ENCODE measurements around the gene SH2D6. TPM values are rescaled to one million over a fixed set of nuclear protein-coding genes. Genes with fewer than 3 reads are reported as not detected.

The SH2D6 gene
- polyA plus RNA-seq, 2 of the 4 experiments (the other 2 are of a cell fraction) = 1.4 to 1.8 TPM

DNA sequence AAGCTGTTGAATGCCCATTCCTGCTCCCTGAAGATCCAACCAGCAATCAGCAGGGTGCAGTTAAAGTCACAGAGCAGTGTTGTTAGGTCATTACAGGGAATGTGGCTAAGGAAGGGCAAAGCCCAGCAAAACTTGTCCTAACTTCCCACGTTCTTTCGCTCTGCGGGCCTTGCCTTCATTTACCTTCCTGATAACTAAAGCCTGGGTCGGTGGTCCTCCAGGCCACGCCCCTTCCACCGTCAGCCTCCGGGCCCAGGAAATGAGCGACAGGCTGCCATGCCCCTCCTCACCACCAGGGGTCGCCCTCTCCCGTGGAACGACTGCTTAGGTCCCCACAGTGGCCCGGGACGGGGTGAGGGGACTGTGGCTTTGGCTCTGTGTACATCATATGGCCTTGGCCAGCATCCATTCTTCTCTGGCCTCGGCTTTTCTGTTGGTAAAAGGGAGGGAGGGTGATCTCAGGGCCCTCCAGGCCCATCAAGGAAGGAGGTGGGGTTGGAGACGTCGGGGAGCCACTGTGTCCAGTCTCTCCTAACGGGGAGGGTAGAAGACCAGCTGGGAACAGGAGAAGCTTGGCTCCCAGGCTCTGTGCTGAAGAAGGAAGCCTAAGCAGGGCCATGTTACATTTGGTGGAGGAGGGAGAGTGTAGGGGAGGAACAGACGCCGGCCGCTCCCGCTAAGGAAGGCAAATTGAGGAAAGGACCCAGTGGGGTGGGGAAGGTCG, 2.2 kb downstream of the SH2D6 start (continued):
- TF ChIP-seq, protein P1, sequence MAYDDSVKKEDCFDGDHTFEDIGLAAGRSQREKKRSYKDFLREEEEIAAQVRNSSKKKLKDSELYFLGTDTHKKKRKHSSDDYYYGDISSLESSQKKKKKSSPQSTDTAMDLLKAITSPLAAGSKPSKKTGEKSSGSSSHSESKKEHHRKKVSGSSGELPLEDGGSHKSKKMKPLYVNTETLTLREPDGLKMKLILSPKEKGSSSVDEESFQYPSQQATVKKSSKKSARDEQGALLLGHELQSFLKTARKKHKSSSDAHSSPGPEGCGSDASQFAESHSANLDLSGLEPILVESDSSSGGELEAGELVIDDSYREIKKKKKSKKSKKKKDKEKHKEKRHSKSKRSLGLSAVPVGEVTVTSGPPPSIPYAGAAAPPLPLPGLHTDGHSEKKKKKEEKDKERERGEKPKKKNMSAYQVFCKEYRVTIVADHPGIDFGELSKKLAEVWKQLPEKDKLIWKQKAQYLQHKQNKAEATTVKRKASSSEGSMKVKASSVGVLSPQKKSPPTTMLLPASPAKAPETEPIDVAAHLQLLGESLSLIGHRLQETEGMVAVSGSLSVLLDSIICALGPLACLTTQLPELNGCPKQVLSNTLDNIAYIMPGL (CRISPR knock-in tag; IDR thresholded peaks at IDR 0.05; ENCODE audit: borderline replicate concordance) = no peak
- TF ChIP-seq CBX2 (IDR thresholded peaks at IDR 0.05; ENCODE audit: borderline replicate concordance, low read depth) (no peak), CBX8 (IDR thresholded peaks at IDR 0.05) (no peak), ZNF302 (CRISPR knock-in tag; IDR thresholded peaks at IDR 0.05) (no peak), HEYL (CRISPR knock-in tag; IDR thresholded peaks at IDR 0.05) (0 out of 2 replicates have a peak, but pooled peaks have one; percentile 87), KDM1A (IDR thresholded peaks at IDR 0.05; ENCODE audit: low read depth) (no peak), JUN (IDR thresholded peaks at IDR 0.05) (no peak), ZC3H11A (IDR thresholded peaks at IDR 0.05) (no peak), HDAC2 (IDR thresholded peaks at IDR 0.05) (no peak), KDM5A (IDR thresholded peaks at IDR 0.05) (no peak)

GRCh38 chr2:85421260-85422071, 3.0 kb downstream of the SH2D6 start:
- H3K9me3 ChIP-seq = no peaks in the 10 kb centered on the region
- DNase-seq (ENCODE audit: low read depth in 1 of 2, low spot score in 1 of 2) (peak; percentile 93 to 98), ATAC-seq (peak; percentile 79 to 80), FAIRE-seq (no peak)
- CTCF ChIA-PET = interaction anchor here (0.6 to 41.9 kb wide), 43 partner anchors 10 to 300 kb away, joined by 3 to 1185 read pairs (median 5); partner anchors contain the start of genes C2orf68, GGCX, MAT2A and RNF181
- peak overlapping the region; percentile 16; the same call in 1 of the 3 replicates for H3K4me3 ChIP-seq
- H3K4me1 ChIP-seq = peaks cover 44% of the 10 kb centered on the region
- under 1% methylated on average over 13 of the region's 13 CpGs for WGBS (ENCODE audit: missing lambda C conversion rate)
- peak overlapping the region; percentile 93 for H3K4me2 ChIP-seq
- H3K27ac ChIP-seq = peak overlapping the region; percentile 96 to 98
- POLR2A ChIA-PET = interaction anchor here (0.6 to 11.7 kb wide), 14 partner anchors 10 to 190 kb away, joined by 3 to 261 read pairs (median 5); partner anchors contain the start of genes C2orf68, GGCX, MAT2A and RNF181
- TF ChIP-seq EHMT2 (IDR thresholded peaks at IDR 0.05; ENCODE audit: low read depth) (0 out of 2 replicates have a peak, but pooled peaks have one; percentile 25), NFE2L2 (conservative IDR thresholded peaks at IDR 0.05; ENCODE audit: low read length) (0 out of 2 replicates have a peak, but pooled peaks have one; percentile 12), NR3C1 (IDR thresholded peaks at IDR 0.05) (no peak), MAZ (IDR thresholded peaks at IDR 0.05; ENCODE audit: borderline replicate concordance, low read depth, low read length) (no peak), PHF8 (IDR thresholded peaks at IDR 0.05; ENCODE audit: borderline replicate concordance, low read depth) (no peak), POLR2A (IDR thresholded peaks at IDR 0.05; ENCODE audit: low read length) (no peak), SMC3 (IDR thresholded peaks at IDR 0.05) (peak; percentile 70), ZFP36 (IDR thresholded peaks at IDR 0.05; ENCODE audit: borderline replicate concordance, partially characterized antibody) (peak; percentile 83), MAFK (IDR thresholded peaks at IDR 0.05; ENCODE audit: partially characterized antibody) (no peak), HOXB5 (CRISPR knock-in tag; IDR thresholded peaks at IDR 0.05) (peak; percentile 85), TFCP2L1 (CRISPR knock-in tag; IDR thresholded peaks at IDR 0.05) (no peak), HOXA7 (CRISPR knock-in tag; IDR thresholded peaks at IDR 0.05) (no peak), ZNF302 (CRISPR knock-in tag; IDR thresholded peaks at IDR 0.05) (no peak), USF2 (IDR thresholded peaks at IDR 0.05) (no peak), KDM5A (IDR thresholded peaks at IDR 0.05) (no peak), ELK1 (IDR thresholded peaks at IDR 0.05; ENCODE audit: low read depth, low read length) (no peak), HDAC2 (IDR thresholded peaks at IDR 0.05) (no peak), CHD2 (IDR thresholded peaks at IDR 0.05; ENCODE audit: low read length, partially characterized antibody) (peak; percentile 46), JUNB (IDR thresholded peaks at IDR 0.05) (peak; percentile 93), EHF (CRISPR knock-in tag; IDR thresholded peaks at IDR 0.05) (0 out of 2 replicates have a peak, but pooled peaks have one; percentile 31), NPAS2 (CRISPR knock-in tag; IDR thresholded peaks at IDR 0.05; ENCODE audit: borderline replicate concordance) (no peak), CBX2 (IDR thresholded peaks at IDR 0.05; ENCODE audit: borderline replicate concordance, low read depth) (no peak), RAD21 (conservative IDR thresholded peaks at IDR 0.05 in 1 of 2, IDR thresholded peaks at IDR 0.05 in 1 of 2) (peak; percentile 53 to 63; a peak in 2 of 5 replicates), MAX (IDR thresholded peaks at IDR 0.05) (peak; percentile 96)
- TF ChIP-seq, protein P2, sequence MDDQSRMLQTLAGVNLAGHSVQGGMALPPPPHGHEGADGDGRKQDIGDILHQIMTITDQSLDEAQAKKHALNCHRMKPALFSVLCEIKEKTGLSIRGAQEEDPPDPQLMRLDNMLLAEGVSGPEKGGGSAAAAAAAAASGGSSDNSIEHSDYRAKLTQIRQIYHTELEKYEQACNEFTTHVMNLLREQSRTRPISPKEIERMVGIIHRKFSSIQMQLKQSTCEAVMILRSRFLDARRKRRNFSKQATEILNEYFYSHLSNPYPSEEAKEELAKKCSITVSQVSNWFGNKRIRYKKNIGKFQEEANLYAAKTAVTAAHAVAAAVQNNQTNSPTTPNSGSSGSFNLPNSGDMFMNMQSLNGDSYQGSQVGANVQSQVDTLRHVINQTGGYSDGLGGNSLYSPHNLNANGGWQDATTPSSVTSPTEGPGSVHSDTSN (IDR thresholded peaks at IDR 0.05) = peak; percentile 86
- TF ChIP-seq, protein P3, sequence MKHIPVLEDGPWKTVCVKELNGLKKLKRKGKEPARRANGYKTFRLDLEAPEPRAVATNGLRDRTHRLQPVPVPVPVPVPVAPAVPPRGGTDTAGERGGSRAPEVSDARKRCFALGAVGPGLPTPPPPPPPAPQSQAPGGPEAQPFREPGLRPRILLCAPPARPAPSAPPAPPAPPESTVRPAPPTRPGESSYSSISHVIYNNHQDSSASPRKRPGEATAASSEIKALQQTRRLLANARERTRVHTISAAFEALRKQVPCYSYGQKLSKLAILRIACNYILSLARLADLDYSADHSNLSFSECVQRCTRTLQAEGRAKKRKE (CRISPR knock-in tag; IDR thresholded peaks at IDR 0.05; ENCODE audit: low read depth) = peak; percentile 93
